Panc1 (cell line): ENCODE data around the gene SART1. TPM values are rescaled to one million over a fixed set of nuclear protein-coding genes. Genes with fewer than 3 reads are reported as not detected.
"Not testable (repeated sequence)": the region's sequence is repeated elsewhere in the genome, so short reads cannot be mapped to it uniquely, and the experiment has no call there.

Experiments used
- ATAC-seq: fragments of 200-7000 bp; cut with Tn5 transposase; 2 replicates; pipeline ENCODE4 v1.9.1; 2020; ENCODE audit warnings: mild to moderate bottlenecking, moderate library complexity
- BruUV-seq: library from RNA; stranded (reverse); fragments of 400-500 nt; replicated peaks from 2 replicates; lab custom pipeline; 2021; lab: Mats Ljungman, UMichigan
- CTCF ChIA-PET: fragments of 300-600 bp; sonication (Branson Sonifier 250); formaldehyde crosslinking; loops from one replicate; lab custom pipeline; 2022; ENCODE audit warnings: antibody characterized with exemption; lab: Charles Lee
- POLR2A ChIA-PET: fragments of 300-600 bp; sonication (Branson Sonifier 250); formaldehyde crosslinking; loops from one replicate; lab custom pipeline; 2022; ENCODE audit warnings: antibody characterized with exemption; lab: Charles Lee
- DNase-seq: peaks from one replicate; pipeline ENCODE4 v3.0.0-alpha.2; 2010; ENCODE audit warnings: low read depth, low spot score
- H3K27ac ChIP-seq: 2 replicates; pipeline ENCODE4 v1.5.1; 2011; ENCODE audit warnings: mild to moderate bottlenecking, low read length, inconsistent platforms
- H3K27me3 ChIP-seq: fragments of 200-500 bp; sonication (Bioruptor generic); 2 replicates; pipeline ENCODE4 v1.6.0; 2014; ENCODE audit warnings: low read length, inconsistent platforms; ENCODE audit not compliant: control insufficient read depth, insufficient read depth
- H3K36me3 ChIP-seq: fragments of 200-500 bp; sonication (Bioruptor generic); 2 replicates; pipeline ENCODE4 v1.5.1; 2014; ENCODE audit warnings: inconsistent platforms, mild to moderate bottlenecking, low read length, moderate library complexity; ENCODE audit not compliant: control insufficient read depth, insufficient read depth
- H3K4me1 ChIP-seq: 2 replicates; pipeline ENCODE4 v1.5.1; 2011; ENCODE audit warnings: inconsistent platforms, mild to moderate bottlenecking, low read length, moderate library complexity; ENCODE audit not compliant: control insufficient read depth, insufficient read depth
- H3K4me3 ChIP-seq, 2 experiments: 2 replicates each; pipeline ENCODE4 v1.5.1; 2011 to 2012; ENCODE audit warnings: low read depth in 2 of 2, low read length in 2 of 2, mild to moderate bottlenecking in 2 of 2, inconsistent platforms in 1 of 2, moderate library complexity in 1 of 2
- H3K9me3 ChIP-seq: fragments of 200-500 bp; sonication (Bioruptor generic); 2 replicates; pipeline ENCODE4 v1.5.1; 2014; ENCODE audit warnings: low read depth, mild to moderate bottlenecking, inconsistent platforms, low read length, moderate library complexity; ENCODE audit not compliant: control insufficient read depth, insufficient read depth
- CTCF ChIP-seq: fragments of 450-650 bp; IDR thresholded peaks from 2 replicates; pipeline ENCODE4 v1.5.1; 2017; ENCODE audit warnings: mild to moderate bottlenecking
- POLR2AphosphoS5 ChIP-seq: IDR thresholded peaks from 2 replicates; pipeline ENCODE4 v1.6.1; 2012; ENCODE audit warnings: mild to moderate bottlenecking, low read depth, low read length, moderate library complexity
- REST ChIP-seq, 2 experiments: IDR thresholded peaks; 2 replicates each; pipeline ENCODE4 v1.6.1; 2011 to 2012; ENCODE audit warnings: low read depth in 2 of 2, control low read depth in 1 of 2, low read length in 1 of 2, mild to moderate bottlenecking in 1 of 2, moderate library complexity in 1 of 2; ENCODE audit not compliant: insufficient read depth in 1 of 2
- SIN3A ChIP-seq: IDR thresholded peaks from 2 replicates; pipeline ENCODE4 v1.6.1; 2012; ENCODE audit warnings: low read depth, mild to moderate bottlenecking, low read length, moderate library complexity, borderline replicate concordance; ENCODE audit not compliant: insufficient read depth
- TCF7L2 ChIP-seq: IDR thresholded peaks from 2 replicates; pipeline ENCODE4 v1.6.1; 2011; ENCODE audit warnings: mild to moderate bottlenecking, low read depth, low read length, inconsistent platforms
- in situ Hi-C: cut with HindIII; loops from 2 replicates; pipeline ENCODE4 v1.10.0; 2016; ENCODE audit warnings: low sequenced_read_pairs, low pct_unique_long_range_greater_than_20kb
- intact Hi-C: fragments of 100-400 bp; cut with micrococcal nuclease; formaldehyde crosslinking; loops from one replicate; pipeline ENCODE4 v1.10.0; 2022; ENCODE audit not compliant: unreplicated experiment
- total RNA-seq: library from RNA; stranded (reverse); gene quantifications from one replicate; pipeline ENCODE4 v1.2.1, GENCODE V29; 2021; ENCODE audit not compliant: unreplicated experiment

The SART1 gene
- total RNA-seq, 1 experiment from 2014 or later = 76.4 TPM

DNA sequence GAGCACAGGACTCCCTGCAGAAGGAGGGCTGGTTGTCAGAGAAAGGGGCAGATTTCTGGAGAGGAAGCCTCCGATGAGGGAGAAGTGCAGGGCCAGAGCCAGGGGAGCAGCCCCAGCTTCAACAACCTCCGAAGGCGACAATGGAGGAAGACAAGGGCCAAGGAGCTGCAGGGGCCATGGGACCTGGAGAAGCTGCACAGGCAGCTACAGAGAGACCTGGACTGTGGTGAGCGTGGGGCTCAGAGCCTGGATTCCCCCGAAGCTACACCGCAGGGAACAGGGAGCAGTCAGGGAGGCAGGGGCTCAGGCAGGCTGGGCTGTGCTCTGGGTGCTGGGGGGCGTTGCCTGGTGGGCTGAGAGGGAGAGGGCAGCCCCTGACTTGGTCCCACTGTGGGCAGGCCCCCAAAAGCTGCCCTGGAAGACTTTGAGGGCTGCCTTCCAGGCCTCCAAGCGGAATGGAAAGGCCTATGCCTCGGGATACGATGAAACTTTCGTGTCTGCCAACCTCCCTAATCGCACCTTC, 13.9 kb upstream of the SART1 start:
- no peaks in the 10 kb centered on the region for H3K4me1 ChIP-seq
- no peak overlapping the region for H3K27ac ChIP-seq
- in situ Hi-C loops = no loop called here
- no TSS peak for BruUV-seq
- no peak for ATAC-seq
- ChIA-PET CTCF (no interaction called here), POLR2A (no interaction called here)
- no peaks in the 10 kb centered on the region for H3K36me3 ChIP-seq
- H3K9me3 ChIP-seq = no peaks in the 10 kb centered on the region
- H3K4me3 ChIP-seq = no peak overlapping the region
- DNase-seq = no peak
- H3K27me3 ChIP-seq = no peaks in the 10 kb centered on the region
- intact Hi-C loops = no loop called here
- no peak for TF ChIP-seq TCF7L2

GRCh38 chr11:65950711-65951110, 10.8 kb upstream of the SART1 start:
- ATAC-seq, H3K4me3 ChIP-seq, H3K9me3 ChIP-seq, intact Hi-C loops, H3K27me3 ChIP-seq, DNase-seq, H3K36me3 ChIP-seq, H3K27ac ChIP-seq, H3K4me1 ChIP-seq, BruUV-seq, in situ Hi-C loops, CTCF ChIA-PET: not testable (repeated sequence)
- POLR2A ChIA-PET = interaction anchor here (0.7 kb wide), 1 partner anchor 1090 kb away, joined by 5 read pairs; no protein-coding TSS in a partner anchor

- POLR2A ChIA-PET, ATAC-seq, H3K36me3 ChIP-seq, intact Hi-C loops, H3K27me3 ChIP-seq, H3K27ac ChIP-seq, in situ Hi-C loops, DNase-seq, BruUV-seq, H3K4me3 ChIP-seq, H3K4me1 ChIP-seq, H3K9me3 ChIP-seq: not testable (repeated sequence)
- CTCF ChIA-PET = interaction anchor here (0.5 kb wide), 1 partner anchor 11 kb away, joined by 5 read pairs; no protein-coding TSS in a partner anchor
These were observed 9.9 kb upstream of the SART1 start for GRCh38 chr11:65951641-65952040.

- Histone ChIP-seq H3K27me3 (no peaks in the 10 kb centered on the region), H3K4me3 (no peak overlapping the region), H3K4me1 (no peaks in the 10 kb centered on the region), H3K27ac (no peak overlapping the region), H3K9me3 (no peaks in the 10 kb centered on the region), H3K36me3 (no peaks in the 10 kb centered on the region)
- ChIA-PET POLR2A (no interaction called here), CTCF (no interaction called here)
- intact Hi-C loops (no loop called here), in situ Hi-C loops (no loop called here)
- no TSS peak for BruUV-seq
- TF ChIP-seq POLR2AphosphoS5 = no peak
- TF ChIP-seq CTCF = no peak
- no peak for TF ChIP-seq TCF7L2
- TF ChIP-seq SIN3A = no peak
- no peak for TF ChIP-seq REST (IDR thresholded peaks at IDR 0.05; ENCODE audit: insufficient read depth in 1 of 2, low read depth in 2 of 2, low read length in 1 of 2)
- ATAC-seq = no peak
- DNase-seq = no peak
These were observed 9.4 kb upstream of the SART1 start for GRCh38 chr11:65952052-65952521.
